KMS-11 (cell line): ENCODE data around the gene CCDC142.

Source experiments
- H2AFZ ChIP-seq: fragments of 200-600 bp; sonication (generic); 2 replicates; pipeline ENCODE4 v1.6.1; 2016; ENCODE audit warnings: antibody characterized with exemption, mixed run types, low read depth
- H3K27ac ChIP-seq: fragments of 200-600 bp; sonication (generic); 2 replicates; pipeline ENCODE4 v1.6.1; 2016; ENCODE audit warnings: mild to moderate bottlenecking, mixed run types
- H3K27me3 ChIP-seq: fragments of 200-600 bp; sonication (generic); 2 replicates; pipeline ENCODE4 v1.6.1; 2017; ENCODE audit warnings: mild to moderate bottlenecking, low read depth, mixed run types, moderate library complexity; ENCODE audit not compliant: insufficient read depth
- H3K36me3 ChIP-seq: fragments of 200-600 bp; sonication (generic); 2 replicates; pipeline ENCODE4 v1.6.1; 2017; ENCODE audit warnings: mild to moderate bottlenecking, mixed run types; ENCODE audit not compliant: insufficient read depth
- H3K4me1 ChIP-seq: fragments of 200-600 bp; sonication (generic); 2 replicates; pipeline ENCODE4 v1.6.1; 2016; ENCODE audit warnings: mild to moderate bottlenecking, low read depth, mixed run types; ENCODE audit not compliant: poor library complexity, severe bottlenecking
- H3K4me2 ChIP-seq: fragments of 200-600 bp; sonication (generic); 2 replicates; pipeline ENCODE4 v1.7.0; 2016; ENCODE audit warnings: mild to moderate bottlenecking, mixed run types
- H3K4me3 ChIP-seq: fragments of 200-600 bp; sonication (generic); IDR thresholded peaks from 2 replicates; pipeline ENCODE4 v1.6.1; 2017; ENCODE audit warnings: low read depth, low read length, mixed read lengths; ENCODE audit not compliant: insufficient read depth
- H3K79me2 ChIP-seq: fragments of 200-600 bp; sonication (generic); 2 replicates; pipeline ENCODE4 v1.6.1; 2016; ENCODE audit warnings: low read depth, mixed run types; ENCODE audit not compliant: insufficient read depth
- H3K9ac ChIP-seq: fragments of 200-600 bp; sonication (generic); 2 replicates; pipeline ENCODE4 v1.6.1; 2016; ENCODE audit warnings: mild to moderate bottlenecking, mixed run types
- H4K20me1 ChIP-seq: fragments of 200-600 bp; sonication (generic); 2 replicates; pipeline ENCODE4 v1.6.1; 2016; ENCODE audit warnings: mild to moderate bottlenecking, mixed run types; ENCODE audit not compliant: insufficient read depth
- CTCF ChIP-seq: fragments of 200-600 bp; sonication (generic); conservative IDR thresholded peaks from 2 replicates; pipeline ENCODE4 v1.6.1; 2017; ENCODE audit warnings: low read depth, mild to moderate bottlenecking, antibody characterized with exemption, low read length, moderate library complexity, mixed read lengths

The CCDC142 gene

GRCh38 chr2:74514368-74515270 is 31.8 kb upstream of the CCDC142 start, which contains the start of gene TLX2:
TSS of gene TLX2 (plus strand) at chr2:74514450. CDS start at chr2:74514807, 357 bp downstream.
- no peak within 1 kb of the TSS for H3K27ac ChIP-seq
- peaks cover 56% of the 10 kb centered on the region for H3K27me3 ChIP-seq
- no peak within 1 kb of the TSS for H3K9ac ChIP-seq
- peak within 1 kb of the TSS; percentile 46; the same call in 1 of the 2 replicates for H3K4me2 ChIP-seq
- H2AFZ ChIP-seq = peak within 1 kb of the TSS; percentile 41; the same call in 1 of the 2 replicates
- TF ChIP-seq CTCF = no peak
- no peak within 1 kb of the TSS for H3K4me3 ChIP-seq
- H3K4me1 ChIP-seq = peaks cover 4% of the 10 kb centered on the region
- H4K20me1 ChIP-seq = no peaks in the 10 kb centered on the region
- H3K79me2 ChIP-seq = no peaks in the 10 kb centered on the region
- H3K36me3 ChIP-seq = no peaks in the 10 kb centered on the region

- Histone ChIP-seq H3K4me2 (peak overlapping the region; percentile 46; the same call in 1 of the 2 replicates), H3K27me3 (peaks cover 53% of the 10 kb centered on the region), H3K9ac (no peak overlapping the region), H3K4me1 (peaks cover 4% of the 10 kb centered on the region), H3K4me3 (no peak overlapping the region), H4K20me1 (no peaks in the 10 kb centered on the region), H3K79me2 (no peaks in the 10 kb centered on the region), H3K36me3 (no peaks in the 10 kb centered on the region), H2AFZ (peak overlapping the region; percentile 41; the same call in 1 of the 2 replicates), H3K27ac (no peak overlapping the region)
- TF ChIP-seq CTCF = no peak
Observed at GRCh38 chr2:74513605-74514367, 31.0 kb upstream of the CCDC142 start.

- no peak overlapping the region for H2AFZ ChIP-seq
- TF ChIP-seq CTCF = no peak
- peaks cover 9% of the 10 kb centered on the region for H3K4me1 ChIP-seq
- H3K79me2 ChIP-seq = no peaks in the 10 kb centered on the region
- no peak overlapping the region for H3K27ac ChIP-seq
- H3K4me2 ChIP-seq = no peak overlapping the region
- H3K27me3 ChIP-seq = peaks cover 46% of the 10 kb centered on the region
- H4K20me1 ChIP-seq = no peaks in the 10 kb centered on the region
- no peak overlapping the region for H3K4me3 ChIP-seq
- no peak overlapping the region for H3K9ac ChIP-seq
- no peaks in the 10 kb centered on the region for H3K36me3 ChIP-seq
Observed at GRCh38 chr2:74512744-74513604, 30.2 kb upstream of the CCDC142 start.
